ENCODE data around the gene CRB1.

The CRB1 gene

DNA sequence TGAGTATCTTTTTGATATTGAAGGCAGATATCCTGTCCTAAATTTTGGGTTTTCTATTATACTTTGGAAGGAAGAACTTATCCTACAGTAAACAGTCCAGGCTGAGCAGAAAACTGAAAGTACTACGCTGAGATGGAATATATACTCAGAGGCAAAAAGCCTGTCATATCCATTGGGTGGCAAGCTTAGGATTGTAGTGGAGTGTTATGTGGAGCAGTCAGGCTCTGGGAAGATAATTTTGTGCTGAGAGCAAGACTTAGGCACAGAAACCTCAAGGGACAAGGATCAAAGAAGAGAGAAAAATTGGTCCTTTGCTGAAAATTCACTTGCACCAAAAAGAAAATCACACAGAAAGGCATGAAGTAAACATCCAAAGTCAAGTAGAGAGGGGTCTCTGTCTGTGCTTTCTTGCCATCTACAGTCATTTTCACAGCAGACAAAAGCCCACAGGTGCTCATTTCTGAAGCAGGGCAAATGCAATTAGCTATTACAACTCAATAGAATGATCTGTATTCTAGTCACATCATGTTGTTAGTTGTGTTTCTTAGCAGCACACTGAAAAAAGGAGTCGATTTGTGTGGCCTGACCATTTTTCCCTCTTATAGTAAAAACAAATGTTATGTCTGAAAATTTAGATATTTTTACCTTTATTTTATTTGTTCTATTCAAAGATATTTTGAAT lies 38.5 kb downstream of the CRB1 start:
- no peak for DNase-seq
- ATAC-seq (ENCODE audit: insufficient read depth, low read depth), result no peak
- Histone ChIP-seq H3K9ac (ENCODE audit: low read depth, low read length) (no peak overlapping the region), H3K27ac (ENCODE audit: low read length) (no peak overlapping the region), H3K79me2 (ENCODE audit: insufficient read depth, low read length) (no peaks in the 10 kb centered on the region), H3K9me3 (ENCODE audit: insufficient read depth, low read length, severe bottlenecking) (no peaks in the 10 kb centered on the region), H2AFZ (ENCODE audit: low read depth, low read length) (no peak overlapping the region), H3K4me3 (ENCODE audit: low read depth in 1 of 2, low read length in 2 of 2) (no peak overlapping the region), H3K4me2 (ENCODE audit: insufficient read depth, low read length) (no peak overlapping the region), H3K36me3 (ENCODE audit: insufficient read depth, low read length) (no peaks in the 10 kb centered on the region), H3K27me3 (ENCODE audit: insufficient read depth, low read length, poor library complexity) (no peaks in the 10 kb centered on the region), H3K4me1 (ENCODE audit: insufficient read depth, low read length) (no peaks in the 10 kb centered on the region), H4K20me1 (ENCODE audit: insufficient read depth, low read length) (no peaks in the 10 kb centered on the region)
- TF ChIP-seq, protein P1, sequence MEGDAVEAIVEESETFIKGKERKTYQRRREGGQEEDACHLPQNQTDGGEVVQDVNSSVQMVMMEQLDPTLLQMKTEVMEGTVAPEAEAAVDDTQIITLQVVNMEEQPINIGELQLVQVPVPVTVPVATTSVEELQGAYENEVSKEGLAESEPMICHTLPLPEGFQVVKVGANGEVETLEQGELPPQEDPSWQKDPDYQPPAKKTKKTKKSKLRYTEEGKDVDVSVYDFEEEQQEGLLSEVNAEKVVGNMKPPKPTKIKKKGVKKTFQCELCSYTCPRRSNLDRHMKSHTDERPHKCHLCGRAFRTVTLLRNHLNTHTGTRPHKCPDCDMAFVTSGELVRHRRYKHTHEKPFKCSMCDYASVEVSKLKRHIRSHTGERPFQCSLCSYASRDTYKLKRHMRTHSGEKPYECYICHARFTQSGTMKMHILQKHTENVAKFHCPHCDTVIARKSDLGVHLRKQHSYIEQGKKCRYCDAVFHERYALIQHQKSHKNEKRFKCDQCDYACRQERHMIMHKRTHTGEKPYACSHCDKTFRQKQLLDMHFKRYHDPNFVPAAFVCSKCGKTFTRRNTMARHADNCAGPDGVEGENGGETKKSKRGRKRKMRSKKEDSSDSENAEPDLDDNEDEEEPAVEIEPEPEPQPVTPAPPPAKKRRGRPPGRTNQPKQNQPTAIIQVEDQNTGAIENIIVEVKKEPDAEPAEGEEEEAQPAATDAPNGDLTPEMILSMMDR (IDR thresholded peaks at IDR 0.05; ENCODE audit: borderline replicate concordance, extremely low read depth, low read length, poor library complexity, severe bottlenecking), result no peak
- no peak for TF ChIP-seq EZH2 (IDR thresholded peaks at IDR 0.05; ENCODE audit: borderline replicate concordance, low read depth, low read length, severe bottlenecking)

DNA sequence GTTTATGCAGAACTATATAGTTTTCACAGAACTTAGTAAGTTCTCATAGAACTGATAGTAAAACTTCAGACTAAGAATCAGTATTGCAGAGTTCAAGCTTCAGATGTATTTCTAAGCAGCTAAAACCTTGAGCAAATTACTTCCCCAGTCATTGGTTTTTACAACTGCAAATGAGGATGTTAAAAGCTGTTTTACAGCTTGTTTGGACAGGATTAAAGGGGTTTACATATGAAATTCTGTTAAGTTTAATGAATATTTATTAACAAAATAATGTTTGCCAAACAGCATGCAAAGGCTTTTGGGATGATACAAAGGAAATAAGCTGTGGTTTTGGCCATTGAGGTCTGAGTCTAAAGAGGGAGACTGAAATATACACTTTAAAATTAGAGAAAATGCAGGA lies 39.1 kb downstream of the CRB1 start:
- H3K36me3 ChIP-seq (ENCODE audit: insufficient read depth, low read length), result no peaks in the 10 kb centered on the region

DNA sequence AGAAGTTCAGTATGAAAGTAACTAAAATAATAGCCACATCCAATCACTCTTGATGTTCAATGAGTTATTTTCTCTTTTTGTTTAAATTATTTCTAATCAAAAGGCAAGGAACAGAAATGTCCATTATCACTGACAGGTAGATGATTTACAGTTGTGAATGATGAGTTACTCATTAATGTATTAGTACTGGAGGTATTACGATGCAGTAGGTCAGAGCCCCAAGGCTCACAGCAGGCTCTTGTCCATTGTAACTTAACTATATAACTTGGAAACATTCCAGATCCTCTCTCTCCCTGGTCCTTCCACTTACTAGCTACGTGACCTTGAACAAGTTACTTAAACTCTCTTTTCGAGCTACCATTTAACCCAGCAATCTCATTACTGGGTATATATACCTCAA lies 39.5 kb downstream of the CRB1 start:
- DNase-seq (no peak), ATAC-seq (ENCODE audit: insufficient read depth, low read depth) (no peak)
- H4K20me1 ChIP-seq (ENCODE audit: insufficient read depth, low read length), result no peaks in the 10 kb centered on the region
- no peak overlapping the region for H3K4me2 ChIP-seq (ENCODE audit: insufficient read depth, low read length)
- H3K4me3 ChIP-seq (ENCODE audit: low read depth in 1 of 2, low read length in 2 of 2), result no peak overlapping the region
- H3K9ac ChIP-seq (ENCODE audit: low read depth, low read length), result no peak overlapping the region
- TF ChIP-seq EZH2 (IDR thresholded peaks at IDR 0.05; ENCODE audit: borderline replicate concordance, low read depth, low read length, severe bottlenecking), result no peak
- TF ChIP-seq, protein P1 (IDR thresholded peaks at IDR 0.05; ENCODE audit: borderline replicate concordance, extremely low read depth, low read length, poor library complexity, severe bottlenecking), result no peak
- H3K27ac ChIP-seq (ENCODE audit: low read length), result no peak overlapping the region
- no peaks in the 10 kb centered on the region for H3K27me3 ChIP-seq (ENCODE audit: insufficient read depth, low read length, poor library complexity)
- no peak overlapping the region for H2AFZ ChIP-seq (ENCODE audit: low read depth, low read length)
- H3K9me3 ChIP-seq (ENCODE audit: insufficient read depth, low read length, severe bottlenecking), result no peaks in the 10 kb centered on the region
- H3K4me1 ChIP-seq (ENCODE audit: insufficient read depth, low read length), result no peaks in the 10 kb centered on the region
- H3K79me2 ChIP-seq (ENCODE audit: insufficient read depth, low read length), result no peaks in the 10 kb centered on the region
- H3K36me3 ChIP-seq (ENCODE audit: insufficient read depth, low read length), result no peaks in the 10 kb centered on the region

More for the DNA sequence above, 39.1 kb downstream of the CRB1 start:
- no peak overlapping the region for H3K9ac ChIP-seq (ENCODE audit: low read depth, low read length)
- H3K27ac ChIP-seq (ENCODE audit: low read length), result no peak overlapping the region
- H3K9me3 ChIP-seq (ENCODE audit: insufficient read depth, low read length, severe bottlenecking), result no peaks in the 10 kb centered on the region
- no peak for DNase-seq
- no peaks in the 10 kb centered on the region for H4K20me1 ChIP-seq (ENCODE audit: insufficient read depth, low read length)
- H3K79me2 ChIP-seq (ENCODE audit: insufficient read depth, low read length), result no peaks in the 10 kb centered on the region
- no peak overlapping the region for H3K4me2 ChIP-seq (ENCODE audit: insufficient read depth, low read length)
- no peak overlapping the region for H3K4me3 ChIP-seq (ENCODE audit: low read depth in 1 of 2, low read length in 2 of 2)
- ATAC-seq (ENCODE audit: insufficient read depth, low read depth), result no peak
- no peaks in the 10 kb centered on the region for H3K4me1 ChIP-seq (ENCODE audit: insufficient read depth, low read length)
- TF ChIP-seq, protein P1 (IDR thresholded peaks at IDR 0.05; ENCODE audit: borderline replicate concordance, extremely low read depth, low read length, poor library complexity, severe bottlenecking), result no peak
- TF ChIP-seq EZH2 (IDR thresholded peaks at IDR 0.05; ENCODE audit: borderline replicate concordance, low read depth, low read length, severe bottlenecking), result no peak
- no peaks in the 10 kb centered on the region for H3K27me3 ChIP-seq (ENCODE audit: insufficient read depth, low read length, poor library complexity)
- no peak overlapping the region for H2AFZ ChIP-seq (ENCODE audit: low read depth, low read length)
